ENCODE data around the gene MED23.
A peak's percentile ranks its signal among the peaks of the same experiment; 100 is the strongest.

MED23 gene

GRCh38 chr6:131615275-131615674 is 12.8 kb downstream of the MED23 start:
- Mint-ChIP-seq H3K9me3 (no peaks in the 10 kb centered on the region), H3K4me1 (ENCODE audit: low read depth) (peaks cover 9% of the 10 kb centered on the region), H3K27me3 (no peaks in the 10 kb centered on the region), H3K36me3 (ENCODE audit: low read depth) (peaks cover 92% of the 10 kb centered on the region), H3K27ac (no peak overlapping the region), H3K4me3 (no peak overlapping the region)
- no peak for DNase-seq

- peaks cover 92% of the 10 kb centered on the region for H3K36me3 Mint-ChIP-seq (ENCODE audit: low read depth)
- no peak overlapping the region for H3K4me3 Mint-ChIP-seq
Measured at GRCh38 chr6:131613296-131613925, 14.6 kb downstream of the MED23 start.

GRCh38 chr6:131602781-131603312 is 25.2 kb downstream of the MED23 start:
- Mint-ChIP-seq H3K36me3 (ENCODE audit: low read depth) (peaks cover 85% of the 10 kb centered on the region), H3K9me3 (no peaks in the 10 kb centered on the region), H3K27ac (peak overlapping the region; percentile 50), H3K4me1 (ENCODE audit: low read depth) (no peaks in the 10 kb centered on the region), H3K27me3 (no peaks in the 10 kb centered on the region), H3K4me3 (no peak overlapping the region)
- DNase-seq = no peak

More at GRCh38 chr6:131613296-131613925, 14.6 kb downstream of the MED23 start:
- Mint-ChIP-seq H3K9me3 (no peaks in the 10 kb centered on the region), H3K27me3 (no peaks in the 10 kb centered on the region), H3K4me1 (ENCODE audit: low read depth) (peaks cover 9% of the 10 kb centered on the region), H3K27ac (peak overlapping the region; percentile 64)
- no peak for DNase-seq

GRCh38 chr6:131600716-131601115 is 27.3 kb downstream of the MED23 start:
- Mint-ChIP-seq H3K36me3 (ENCODE audit: low read depth) (peaks cover 89% of the 10 kb centered on the region), H3K27ac (no peak overlapping the region), H3K4me3 (no peak overlapping the region), H3K27me3 (no peaks in the 10 kb centered on the region), H3K4me1 (ENCODE audit: low read depth) (no peaks in the 10 kb centered on the region), H3K9me3 (no peaks in the 10 kb centered on the region)
- DNase-seq = no peak

GRCh38 chr6:131597446-131597845 is 30.6 kb downstream of the MED23 start:
- Mint-ChIP-seq H3K27me3 (no peaks in the 10 kb centered on the region), H3K36me3 (ENCODE audit: low read depth) (peaks cover 88% of the 10 kb centered on the region), H3K4me1 (ENCODE audit: low read depth) (no peaks in the 10 kb centered on the region), H3K4me3 (no peak overlapping the region), H3K9me3 (no peaks in the 10 kb centered on the region), H3K27ac (no peak overlapping the region)
- no peak for DNase-seq

GRCh38 chr6:131594074-131594473 is 34.0 kb downstream of the MED23 start:
- Mint-ChIP-seq H3K4me3 (no peak overlapping the region), H3K27ac (no peak overlapping the region), H3K36me3 (ENCODE audit: low read depth) (peaks cover 89% of the 10 kb centered on the region), H3K27me3 (no peaks in the 10 kb centered on the region), H3K4me1 (ENCODE audit: low read depth) (no peaks in the 10 kb centered on the region), H3K9me3 (no peaks in the 10 kb centered on the region)
- DNase-seq = no peak

- H3K4me3 Mint-ChIP-seq = no peak overlapping the region
- H3K27me3 Mint-ChIP-seq = no peaks in the 10 kb centered on the region
- peaks cover 89% of the 10 kb centered on the region for H3K36me3 Mint-ChIP-seq (ENCODE audit: low read depth)
- no peaks in the 10 kb centered on the region for H3K4me1 Mint-ChIP-seq (ENCODE audit: low read depth)
- no peaks in the 10 kb centered on the region for H3K9me3 Mint-ChIP-seq
- no peak for DNase-seq
- no peak overlapping the region for H3K27ac Mint-ChIP-seq
Measured at GRCh38 chr6:131592935-131593334, 35.1 kb downstream of the MED23 start.

DNA sequence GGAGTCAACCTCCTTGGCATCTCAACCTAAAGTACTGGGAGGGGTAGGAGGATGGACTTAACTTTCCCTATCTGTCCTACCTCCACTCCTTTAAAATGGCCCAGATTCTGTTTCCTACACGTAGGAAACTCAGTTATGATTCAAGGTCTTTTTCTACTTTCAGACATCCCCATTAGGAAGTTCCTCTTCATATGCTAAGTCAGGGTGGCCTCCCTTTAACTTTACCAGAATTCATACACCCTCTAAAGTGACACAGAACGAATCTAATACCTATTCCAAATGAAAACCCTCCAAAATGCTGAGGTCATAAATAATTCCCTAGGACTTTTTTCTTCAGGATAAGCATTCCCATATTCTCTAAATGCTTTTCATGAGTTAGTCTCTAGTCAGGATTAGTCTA is 39.4 kb downstream of the MED23 start:
- DNase-seq = no peak
- peaks cover 87% of the 10 kb centered on the region for H3K36me3 Mint-ChIP-seq (ENCODE audit: low read depth)
- no peaks in the 10 kb centered on the region for H3K4me1 Mint-ChIP-seq (ENCODE audit: low read depth)
- H3K27me3 Mint-ChIP-seq = no peaks in the 10 kb centered on the region
- no peak overlapping the region for H3K4me3 Mint-ChIP-seq
- H3K27ac Mint-ChIP-seq = no peak overlapping the region
- H3K9me3 Mint-ChIP-seq = no peaks in the 10 kb centered on the region

DNA sequence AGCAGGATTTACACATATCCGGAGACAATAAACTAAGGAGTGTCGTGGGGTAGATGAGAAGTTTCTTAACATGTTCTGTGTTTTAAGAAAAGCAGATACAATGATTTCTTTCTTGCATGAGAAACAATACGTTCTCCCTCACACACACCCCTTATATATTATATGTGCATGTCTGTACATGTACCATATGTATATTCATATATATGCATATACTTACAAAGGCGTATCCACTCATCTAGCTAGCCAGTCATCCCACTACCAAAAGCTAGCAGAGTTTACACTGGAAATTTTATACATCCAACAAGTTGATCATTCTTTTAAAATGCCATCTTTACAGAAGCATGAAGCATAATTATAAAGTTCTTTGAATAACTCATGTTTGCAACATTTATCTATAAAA is 40.1 kb downstream of the MED23 start:
- Mint-ChIP-seq H3K4me3 (no peak overlapping the region), H3K27me3 (no peaks in the 10 kb centered on the region), H3K36me3 (ENCODE audit: low read depth) (peaks cover 90% of the 10 kb centered on the region)

DNA sequence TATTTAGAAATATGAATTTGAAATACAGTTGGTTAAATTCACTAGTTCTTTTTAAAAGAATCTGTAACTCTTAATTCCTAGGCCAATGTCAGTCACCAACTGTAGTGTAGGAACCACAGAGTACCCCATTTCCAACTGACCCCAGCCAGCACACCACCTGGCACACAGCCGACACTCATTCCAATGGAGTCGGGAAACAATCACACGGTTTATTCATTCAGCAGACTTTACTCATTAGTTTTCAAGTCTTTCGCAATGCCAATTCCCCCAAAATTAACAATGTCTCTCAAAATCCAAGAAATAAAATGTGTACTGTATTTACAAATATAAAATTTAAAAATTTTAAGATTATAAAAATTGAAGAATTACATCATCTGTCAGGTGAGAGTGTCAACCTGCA is 41.5 kb downstream of the MED23 start:
- Mint-ChIP-seq H3K27ac (no peak overlapping the region), H3K36me3 (ENCODE audit: low read depth) (peaks cover 86% of the 10 kb centered on the region), H3K4me3 (no peak overlapping the region), H3K27me3 (no peaks in the 10 kb centered on the region), H3K9me3 (no peaks in the 10 kb centered on the region), H3K4me1 (ENCODE audit: low read depth) (no peaks in the 10 kb centered on the region)
- no peak for DNase-seq

More for the DNA sequence above, 40.1 kb downstream of the MED23 start:
- Mint-ChIP-seq H3K4me1 (ENCODE audit: low read depth) (no peaks in the 10 kb centered on the region), H3K27ac (no peak overlapping the region), H3K9me3 (no peaks in the 10 kb centered on the region)
- no peak for DNase-seq

DNA sequence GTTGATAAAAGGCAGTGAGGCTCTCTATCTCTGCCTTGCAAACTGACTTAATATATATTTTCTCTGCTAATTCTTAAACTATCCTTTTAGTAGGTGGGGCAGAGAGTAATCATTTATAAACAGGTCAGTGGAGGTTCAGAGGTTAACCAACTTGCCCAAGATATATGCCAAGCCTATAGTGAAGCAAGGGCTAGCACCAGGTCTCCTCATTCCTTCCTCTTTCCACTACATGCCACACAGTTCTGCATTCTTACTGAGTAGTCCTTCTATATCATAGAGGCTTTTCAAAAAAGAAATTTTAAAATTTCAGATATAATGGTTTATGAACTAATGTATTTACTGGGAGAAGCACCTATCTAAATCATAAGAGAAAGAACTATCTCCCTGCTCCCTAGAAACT is 46.5 kb downstream of the MED23 start:
- DNase-seq = no peak
- peaks cover 81% of the 10 kb centered on the region for H3K36me3 Mint-ChIP-seq (ENCODE audit: low read depth)
- H3K27me3 Mint-ChIP-seq = no peaks in the 10 kb centered on the region
- H3K4me3 Mint-ChIP-seq = no peak overlapping the region
- H3K9me3 Mint-ChIP-seq = no peaks in the 10 kb centered on the region
- H3K27ac Mint-ChIP-seq = no peak overlapping the region
- H3K4me1 Mint-ChIP-seq (ENCODE audit: low read depth) = no peaks in the 10 kb centered on the region

- no peaks in the 10 kb centered on the region for H3K27me3 Mint-ChIP-seq
- H3K9me3 Mint-ChIP-seq = no peaks in the 10 kb centered on the region
- peaks cover 54% of the 10 kb centered on the region for H3K36me3 Mint-ChIP-seq (ENCODE audit: low read depth)
- no peak overlapping the region for H3K27ac Mint-ChIP-seq
- no peak overlapping the region for H3K4me3 Mint-ChIP-seq
- H3K4me1 Mint-ChIP-seq (ENCODE audit: low read depth) = no peaks in the 10 kb centered on the region
- DNase-seq = no peak
Measured at GRCh38 chr6:131575834-131576478, 52.1 kb downstream of the MED23 start.

DNA sequence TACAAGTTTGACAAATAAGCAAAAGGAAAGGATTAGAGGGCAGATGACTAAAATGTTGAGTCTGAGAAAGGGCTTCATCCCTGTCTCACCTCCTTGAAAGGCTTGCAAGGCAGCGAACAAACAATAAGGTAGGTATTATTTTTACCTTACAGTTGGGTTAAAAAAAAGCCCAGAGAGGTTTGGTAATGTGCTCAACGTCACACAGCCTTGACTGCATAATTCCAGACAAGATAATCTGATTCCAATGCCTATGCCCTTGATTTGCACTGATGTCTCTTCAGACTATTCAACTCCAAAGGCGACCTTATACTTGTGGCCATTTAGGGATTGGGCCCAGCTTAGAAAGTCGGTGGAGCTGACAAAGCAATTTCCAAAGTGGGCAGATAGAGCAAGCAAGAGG is 53.4 kb downstream of the MED23 start:
- Mint-ChIP-seq H3K4me1 (ENCODE audit: low read depth) (no peaks in the 10 kb centered on the region), H3K9me3 (no peaks in the 10 kb centered on the region), H3K27me3 (no peaks in the 10 kb centered on the region), H3K36me3 (ENCODE audit: low read depth) (peaks cover 43% of the 10 kb centered on the region), H3K4me3 (no peak overlapping the region), H3K27ac (no peak overlapping the region)
- DNase-seq = no peak

DNA sequence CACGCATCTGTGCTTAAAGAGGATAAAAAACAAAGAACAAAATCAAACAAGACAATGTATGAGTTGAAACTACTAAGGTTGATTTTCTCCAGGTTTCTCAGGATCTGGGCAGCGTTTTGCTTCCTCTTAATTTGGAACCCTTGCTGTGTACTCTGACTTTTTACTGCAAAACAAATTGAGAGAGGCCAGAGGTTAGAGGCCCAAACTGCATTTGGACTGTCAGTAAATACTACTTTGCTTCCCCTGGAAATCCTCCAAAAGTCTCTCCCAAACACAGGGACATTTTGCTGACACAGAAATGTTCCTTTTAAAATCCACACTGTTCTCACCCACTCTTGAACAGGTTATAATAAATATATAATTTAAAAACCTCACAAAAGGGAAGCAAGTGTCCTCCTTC is 53.9 kb downstream of the MED23 start:
- no peak for DNase-seq
- H3K4me3 Mint-ChIP-seq = no peak overlapping the region
- no peak overlapping the region for H3K27ac Mint-ChIP-seq
- no peaks in the 10 kb centered on the region for H3K9me3 Mint-ChIP-seq
- peaks cover 41% of the 10 kb centered on the region for H3K36me3 Mint-ChIP-seq (ENCODE audit: low read depth)
- H3K27me3 Mint-ChIP-seq = no peaks in the 10 kb centered on the region
- H3K4me1 Mint-ChIP-seq (ENCODE audit: low read depth) = no peaks in the 10 kb centered on the region

DNA sequence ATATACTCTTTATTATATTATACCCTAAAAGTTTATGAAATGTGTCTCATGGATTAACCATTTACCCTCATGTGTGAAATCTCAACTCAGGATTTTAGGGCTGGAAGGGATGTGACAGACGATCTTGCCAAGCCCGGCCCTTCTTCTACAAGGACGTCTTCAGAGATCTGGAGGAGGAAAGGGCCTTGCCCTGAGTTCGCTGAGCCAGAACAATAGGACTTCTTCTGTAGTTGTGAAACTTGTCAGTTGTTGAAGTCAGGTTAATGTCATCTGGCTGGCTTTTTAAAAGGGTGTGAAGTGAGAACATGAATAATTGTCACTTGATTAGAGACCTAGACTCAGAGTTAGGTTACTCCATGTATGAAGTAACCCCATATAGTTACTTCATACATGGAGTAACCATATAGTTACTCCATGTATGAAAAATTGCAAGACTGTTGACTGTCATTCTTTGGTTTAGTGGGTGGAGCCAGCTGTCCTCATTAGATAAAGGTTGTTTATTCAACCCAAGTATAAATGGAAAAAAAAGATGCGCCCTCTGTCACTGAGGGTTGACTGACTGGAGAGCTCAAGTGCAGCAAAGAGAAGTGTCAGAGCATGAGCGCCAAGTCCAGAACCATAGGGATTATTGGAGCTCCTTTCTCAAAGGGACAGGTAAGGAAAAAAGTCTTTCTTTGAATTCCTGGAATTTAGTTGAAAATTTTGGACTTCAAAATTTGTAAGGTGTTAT is 55.2 kb downstream of the MED23 start, which contains the start of gene ARG1:
Gene ARG1 (plus strand): TSS at position 541 of the 730 bp plus-strand sequence. CDS start 57 bp downstream, at position 598.
- Mint-ChIP-seq H3K4me1 (ENCODE audit: low read depth) (peaks cover 7% of the 10 kb centered on the region), H3K4me3 (no peak within 1 kb of the TSS), H3K9me3 (no peaks in the 10 kb centered on the region), H3K36me3 (ENCODE audit: low read depth) (peaks cover 32% of the 10 kb centered on the region), H3K27me3 (no peaks in the 10 kb centered on the region), H3K27ac (no peak within 1 kb of the TSS)
- DNase-seq = no peak
